HEK293T (cell line): ENCODE measurements around the gene ADAMTS12.

Experiments
- CTCF ChIA-PET: fragments of 350-600 bp; formaldehyde crosslinking; extraction: SDS; loops from one replicate; lab custom pipeline; 2021; ENCODE audit warnings: antibody characterized with exemption, inconsistent platforms; lab: Yijun Ruan, JAX
- POLR2A ChIA-PET: fragments of 350-600 bp; formaldehyde crosslinking; extraction: SDS; loops from one replicate; lab custom pipeline; 2020; ENCODE audit warnings: antibody characterized with exemption, inconsistent platforms; lab: Yijun Ruan, JAX
- DNase-seq: peaks from one replicate; pipeline ENCODE4 v3.0.0; 2012; ENCODE audit warnings: mixed read lengths; ENCODE audit errors: extremely low spot score
- ARNT ChIP-seq: fragments of 450-650 bp; IDR thresholded peaks from 2 replicates; pipeline ENCODE4 v1.6.1; 2017; ENCODE audit warnings: mild to moderate bottlenecking
- BHLHE40 ChIP-seq: fragments of 450-650 bp; IDR thresholded peaks from 2 replicates; pipeline ENCODE4 v1.6.1; 2016; ENCODE audit warnings: mild to moderate bottlenecking, moderate library complexity, borderline replicate concordance
- CTBP1 ChIP-seq: fragments of 450-650 bp; IDR thresholded peaks from 2 replicates; pipeline ENCODE4 v1.6.1; 2016; ENCODE audit warnings: borderline replicate concordance
- ELF4 ChIP-seq: fragments of 450-650 bp; IDR thresholded peaks from 2 replicates; pipeline ENCODE4 v1.6.1; 2017; ENCODE audit warnings: antibody characterized with exemption
- FOXA1 ChIP-seq: fragments of 450-650 bp; IDR thresholded peaks from 2 replicates; pipeline ENCODE4 v1.6.1; 2016; ENCODE audit warnings: mild to moderate bottlenecking
- FOXK2 ChIP-seq: fragments of 450-650 bp; IDR thresholded peaks from 2 replicates; pipeline ENCODE4 v1.6.1; 2016; ENCODE audit warnings: mild to moderate bottlenecking
- FOXM1 ChIP-seq: fragments of 450-650 bp; IDR thresholded peaks from 2 replicates; pipeline ENCODE4 v1.6.1; 2017; ENCODE audit warnings: mild to moderate bottlenecking, borderline replicate concordance
- HDGF ChIP-seq: fragments of 450-650 bp; IDR thresholded peaks from 2 replicates; pipeline ENCODE4 v1.6.1; 2017; ENCODE audit warnings: antibody characterized with exemption, borderline replicate concordance
- L3MBTL2 ChIP-seq: fragments of 450-650 bp; conservative IDR thresholded peaks from 2 replicates; pipeline ENCODE4 v1.6.1; 2016; ENCODE audit warnings: mild to moderate bottlenecking
- LEF1 ChIP-seq: fragments of 450-650 bp; IDR thresholded peaks from 2 replicates; pipeline ENCODE4 v1.6.1; 2017; ENCODE audit warnings: mild to moderate bottlenecking, borderline replicate concordance
- NFRKB ChIP-seq: fragments of 450-650 bp; IDR thresholded peaks from 2 replicates; pipeline ENCODE4 v1.6.1; 2016; ENCODE audit warnings: mild to moderate bottlenecking, moderate library complexity
- PKNOX1 ChIP-seq: fragments of 450-650 bp; IDR thresholded peaks from 2 replicates; pipeline ENCODE4 v1.6.1; 2016
- SP1 ChIP-seq: fragments of 450-650 bp; IDR thresholded peaks from 2 replicates; pipeline ENCODE4 v1.6.1; 2017
- SUZ12 ChIP-seq: fragments of 450-650 bp; IDR thresholded peaks from 2 replicates; pipeline ENCODE4 v1.6.1; 2016; ENCODE audit warnings: mild to moderate bottlenecking
- TARDBP ChIP-seq: fragments of 450-650 bp; IDR thresholded peaks from 2 replicates; pipeline ENCODE4 v1.6.1; 2016
- ZNF384 ChIP-seq: fragments of 450-650 bp; IDR thresholded peaks from 2 replicates; pipeline ENCODE4 v1.6.1; 2016

Gene ADAMTS12

DNA sequence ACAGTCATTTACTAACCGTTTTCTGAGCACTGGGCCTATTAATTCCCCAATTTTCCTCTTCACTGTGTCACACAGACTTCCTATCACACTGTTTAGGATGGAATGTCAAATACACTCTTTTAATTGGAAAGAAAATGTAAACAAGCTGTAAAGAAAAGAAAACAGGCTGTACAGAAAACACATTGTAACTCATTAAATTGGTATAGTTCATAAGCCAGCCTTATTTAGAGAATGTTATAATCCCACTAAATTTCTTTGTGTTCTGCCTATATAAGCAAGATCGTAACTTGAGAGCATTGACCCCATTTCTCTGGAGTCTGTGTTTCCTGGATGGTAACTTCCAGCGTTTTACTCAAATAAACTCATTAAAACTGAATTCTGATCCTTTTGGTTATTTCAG is 404.6 kb downstream of the ADAMTS12 start:
- ChIA-PET POLR2A (no interaction called here), CTCF (no interaction called here)
- TF ChIP-seq CTBP1 (no peak), SP1 (no peak), SUZ12 (no peak), LEF1 (no peak), L3MBTL2 (no peak), ELF4 (no peak), ZNF384 (no peak), FOXA1 (no peak), HDGF (no peak), FOXM1 (no peak), ARNT (no peak), NFRKB (no peak), TARDBP (no peak), BHLHE40 (no peak), FOXK2 (no peak), PKNOX1 (no peak)
- DNase-seq: no peak

DNA sequence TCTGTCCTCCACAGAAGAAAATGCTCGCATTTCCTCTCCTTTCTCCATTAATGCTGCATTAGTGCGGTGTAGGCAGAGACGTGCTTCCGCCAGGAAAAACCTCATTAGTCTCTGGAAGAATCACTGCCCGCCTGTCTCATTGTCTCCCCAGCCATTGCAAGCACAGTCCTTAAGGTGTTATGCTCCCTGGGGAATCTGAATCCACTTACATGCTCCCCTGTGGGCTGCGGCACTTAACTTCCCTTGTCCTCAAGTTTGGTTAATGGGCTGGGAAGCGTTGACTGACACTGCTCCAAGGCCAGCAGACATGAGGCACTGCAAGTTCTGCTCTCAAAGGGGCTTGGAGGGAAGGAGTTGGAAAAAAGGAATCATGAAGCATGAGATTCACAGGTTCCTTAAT is 409.5 kb downstream of the ADAMTS12 start:
- POLR2A ChIA-PET: no interaction called here

DNA sequence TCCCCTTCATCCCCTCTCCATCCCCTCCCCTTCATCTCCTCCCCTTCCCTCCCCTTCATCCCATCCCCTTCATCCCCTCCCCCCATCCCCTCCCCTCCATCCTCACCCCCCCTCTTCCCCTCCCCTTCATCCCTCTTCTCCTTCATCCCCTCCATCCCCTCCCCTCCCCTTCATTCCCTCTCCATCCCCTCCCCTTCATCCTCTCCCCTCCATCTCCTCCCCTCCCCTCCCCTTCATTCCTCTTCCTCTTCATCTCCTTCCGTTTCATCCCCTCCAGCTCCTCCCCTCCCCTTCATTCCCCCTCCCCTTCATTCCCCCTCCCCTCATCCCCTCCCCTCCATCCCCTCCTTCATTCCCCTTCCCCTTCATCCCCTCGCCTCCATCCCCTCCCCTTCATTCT is 410.9 kb downstream of the ADAMTS12 start:
- ChIA-PET POLR2A (no interaction called here), CTCF (no interaction called here)
- DNase-seq: no peak
- TF ChIP-seq BHLHE40 (no peak), CTBP1 (no peak), ELF4 (no peak), FOXA1 (no peak), NFRKB (no peak), LEF1 (no peak), TARDBP (no peak)

More for the DNA sequence above, 409.5 kb downstream of the ADAMTS12 start:
- TF ChIP-seq L3MBTL2 (no peak), BHLHE40 (no peak), ARNT (no peak), SP1 (no peak), LEF1 (no peak), FOXM1 (no peak), SUZ12 (no peak), TARDBP (no peak), HDGF (no peak), NFRKB (no peak), FOXA1 (no peak), PKNOX1 (no peak), FOXK2 (no peak), ELF4 (no peak), CTBP1 (no peak), ZNF384 (no peak)
- no peak for DNase-seq
- CTCF ChIA-PET: no interaction called here

DNA sequence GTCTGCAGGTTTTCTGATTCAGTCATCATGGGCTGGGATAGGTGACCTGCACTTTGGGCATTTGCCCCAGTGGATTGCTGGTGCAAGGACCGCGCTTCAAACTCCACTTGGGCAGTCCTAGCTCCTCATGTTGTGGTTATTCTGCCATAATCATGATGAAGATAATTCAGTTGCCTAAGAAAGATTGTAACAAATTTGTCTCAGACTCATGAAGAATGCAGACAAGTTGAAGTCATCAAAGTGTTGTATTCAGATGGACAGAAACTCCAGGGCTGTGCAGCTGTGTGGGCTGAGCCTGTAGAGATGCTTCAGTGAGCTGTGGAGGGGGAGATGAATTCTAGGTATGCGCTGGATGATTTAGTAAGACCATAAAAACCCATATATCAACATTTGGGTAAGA is 412.5 kb downstream of the ADAMTS12 start:
- DNase-seq: no peak
- CTCF ChIA-PET: no interaction called here
- POLR2A ChIA-PET: interaction anchor here (1.2 kb wide), 1 partner anchor 10 kb away, joined by 3 read pairs; no protein-coding TSS in a partner anchor
- TF ChIP-seq SP1 (no peak), L3MBTL2 (no peak), BHLHE40 (no peak), FOXM1 (no peak), SUZ12 (no peak), HDGF (no peak), ZNF384 (no peak), TARDBP (no peak), ELF4 (no peak)

DNA sequence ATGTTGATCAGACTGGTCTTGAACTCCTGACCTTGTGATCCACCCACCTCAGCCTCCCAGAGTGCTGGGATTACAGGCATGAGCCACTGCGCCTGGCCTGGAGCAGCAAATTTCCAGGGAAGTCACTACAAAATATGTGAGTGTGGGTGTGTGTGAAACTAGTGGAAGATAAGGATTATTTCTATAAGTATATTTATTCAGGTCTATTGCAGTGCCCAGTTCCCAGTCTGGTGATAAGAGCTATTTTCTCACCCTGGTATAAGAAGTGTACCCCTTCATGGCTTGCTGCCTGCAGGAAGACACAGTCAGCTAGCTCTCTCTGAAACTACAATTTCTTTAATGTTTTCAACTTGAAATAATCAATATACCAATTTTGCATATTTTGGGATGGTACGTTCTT is 414.0 kb downstream of the ADAMTS12 start:
- CTCF ChIA-PET: no interaction called here
- DNase-seq: no peak
- POLR2A ChIA-PET: no interaction called here
- no peak for TF ChIP-seq BHLHE40
- no peak for TF ChIP-seq CTBP1

DNA sequence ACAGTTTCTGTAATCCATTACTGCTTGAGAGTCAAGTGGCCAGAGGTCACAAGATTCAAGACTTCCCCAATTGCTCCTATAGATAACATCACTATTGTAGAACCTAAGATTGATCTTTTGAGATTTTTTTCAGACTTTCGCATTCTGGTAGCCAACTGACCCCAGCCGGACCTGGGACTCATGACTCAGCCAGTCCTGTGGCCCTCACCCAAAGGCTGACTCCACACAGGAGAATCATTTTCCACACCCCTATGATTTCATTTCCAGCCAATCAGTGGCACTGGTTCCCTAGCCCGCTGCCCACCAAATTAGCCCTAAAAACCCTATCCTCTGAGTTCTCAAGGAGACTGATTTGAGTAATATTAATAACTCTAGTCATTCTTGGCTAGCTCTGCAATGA is 414.8 kb downstream of the ADAMTS12 start:
- ChIA-PET POLR2A (no interaction called here), CTCF (no interaction called here)
- TF ChIP-seq BHLHE40: no peak
- no peak for TF ChIP-seq LEF1
- TF ChIP-seq TARDBP: no peak
- TF ChIP-seq ELF4: no peak
- TF ChIP-seq SUZ12: no peak
- TF ChIP-seq NFRKB: no peak
- no peak for TF ChIP-seq ZNF384
- TF ChIP-seq SP1: no peak
- DNase-seq: no peak

DNA sequence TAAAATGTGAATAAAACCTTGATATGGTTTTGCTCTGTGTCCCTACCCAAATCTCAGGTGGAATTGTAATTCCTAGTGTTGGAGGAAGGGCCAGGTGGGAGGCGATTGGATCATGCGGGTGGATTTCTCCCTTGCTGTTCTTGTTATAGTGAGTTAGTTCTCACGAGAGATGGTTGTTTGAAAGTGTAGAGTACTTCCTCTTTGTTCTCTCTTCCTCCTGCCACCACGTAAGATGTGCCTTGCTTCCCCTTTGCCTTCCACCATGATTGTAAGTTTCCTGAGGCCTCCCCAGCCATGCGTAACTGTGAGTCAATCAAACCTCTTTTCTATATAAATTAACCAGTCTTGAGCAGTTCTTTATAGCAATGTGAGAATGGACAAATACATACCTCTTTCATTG is 416.1 kb downstream of the ADAMTS12 start:
- no peak for TF ChIP-seq ARNT
- CTCF ChIA-PET: no interaction called here

GRCh38 chr5:33474931-33475499 is 416.8 kb downstream of the ADAMTS12 start:
- ChIA-PET CTCF (no interaction called here), POLR2A (no interaction called here)
- TF ChIP-seq TARDBP (no peak), SP1 (no peak)
- DNase-seq: no peak

More for the DNA sequence above, 416.1 kb downstream of the ADAMTS12 start:
- DNase-seq: no peak
- POLR2A ChIA-PET: no interaction called here
